GM23338 (cell line): Measurements from ENCODE around the gene CD93. TPM values are rescaled to one million over a fixed set of nuclear protein-coding genes. Genes with fewer than 3 reads are reported as not detected.
A peak's percentile ranks its signal among the peaks of the same experiment; 100 is the strongest.

Experiments used
- ATAC-seq: fragments of 200-7000 bp; cut with Tn5 transposase; 3 replicates; pipeline ENCODE4 v1.9.1; 2020
- DNase-seq: peaks from one replicate; pipeline ENCODE4 v3.0.0-alpha.2; 2015; ENCODE audit warnings: low spot score
- H2AFZ ChIP-seq: fragments of 200-600 bp; sonication (generic); 2 replicates; pipeline ENCODE4 v1.8.0; 2016; ENCODE audit warnings: antibody characterized with exemption, mild to moderate bottlenecking, moderate library complexity
- H3F3A ChIP-seq: fragments of 200-600 bp; sonication (generic); replicated peaks from 2 replicates; pipeline ENCODE4 v1.8.0; 2017; ENCODE audit warnings: antibody characterized with exemption, mixed run types, low read depth
- H3K27ac ChIP-seq: fragments of 200-600 bp; sonication (generic); 2 replicates; pipeline ENCODE4 v1.6.1; 2016; ENCODE audit warnings: low read depth
- H3K27me3 ChIP-seq: fragments of 200-600 bp; sonication (generic); 2 replicates; pipeline ENCODE4 v1.8.0; 2016; ENCODE audit warnings: mild to moderate bottlenecking, mixed run types, moderate library complexity; ENCODE audit not compliant: insufficient read depth
- H3K36me3 ChIP-seq: fragments of 200-600 bp; sonication (generic); 2 replicates; pipeline ENCODE4 v1.8.0; 2016; ENCODE audit warnings: mild to moderate bottlenecking; ENCODE audit not compliant: insufficient read depth
- H3K4me1 ChIP-seq: fragments of 200-600 bp; sonication (generic); 2 replicates; pipeline ENCODE4 v1.8.0; 2016; ENCODE audit warnings: mild to moderate bottlenecking, moderate library complexity; ENCODE audit not compliant: insufficient read depth
- H3K4me2 ChIP-seq: fragments of 200-600 bp; sonication (generic); 2 replicates; pipeline ENCODE4 v1.7.1; 2017; ENCODE audit warnings: mixed run types
- H3K4me3 ChIP-seq: fragments of 200-600 bp; sonication (generic); 2 replicates; pipeline ENCODE4 v1.6.1; 2016; ENCODE audit warnings: mixed run types
- H3K79me2 ChIP-seq: fragments of 200-600 bp; sonication (generic); replicated peaks from 2 replicates; pipeline ENCODE4 v1.8.0; 2017; ENCODE audit warnings: mild to moderate bottlenecking; ENCODE audit not compliant: insufficient read depth
- H3K9me2 ChIP-seq: fragments of 200-600 bp; sonication (generic); 2 replicates; pipeline ENCODE4 v1.8.0; 2017; ENCODE audit not compliant: insufficient read depth
- H4K20me1 ChIP-seq: fragments of 200-600 bp; sonication (generic); replicated peaks from 2 replicates; pipeline ENCODE4 v1.8.0; 2017; ENCODE audit warnings: mild to moderate bottlenecking; ENCODE audit not compliant: insufficient read depth
- H3K27ac Mint-ChIP-seq: 2 replicates; pipeline ENCODE4 v1.8.0; 2020; ENCODE audit warnings: inconsistent platforms, mild to moderate bottlenecking, moderate library complexity, mixed read lengths
- H3K27me3 Mint-ChIP-seq: 3 replicates; pipeline ENCODE4 v1.8.0; 2022; ENCODE audit warnings: low read depth, mild to moderate bottlenecking, moderate library complexity, mixed read lengths, inconsistent platforms; ENCODE audit not compliant: insufficient read depth, poor library complexity
- H3K36me3 Mint-ChIP-seq: 3 replicates; pipeline ENCODE4 v1.8.0; 2021; ENCODE audit warnings: low read depth, mild to moderate bottlenecking, inconsistent platforms, moderate library complexity, mixed read lengths
- H3K4me1 Mint-ChIP-seq: 3 replicates; pipeline ENCODE4 v1.8.0; 2020; ENCODE audit warnings: mild to moderate bottlenecking, inconsistent platforms, mixed read lengths
- H3K4me3 Mint-ChIP-seq: 3 replicates; pipeline ENCODE4 v1.8.0; 2021; ENCODE audit warnings: moderate library complexity, mild to moderate bottlenecking, inconsistent platforms, mixed read lengths
- H3K9me3 Mint-ChIP-seq: 3 replicates; pipeline ENCODE4 v1.8.0; 2020; ENCODE audit warnings: moderate library complexity, mild to moderate bottlenecking, inconsistent platforms, mixed read lengths
- CTCF ChIP-seq, 2 experiments: fragments of 200-600 bp in 1 of 2; sonication (generic) in 1 of 2; conservative IDR thresholded peaks; 2 replicates each; pipeline versions ENCODE4 v1.5.1 to v1.6.1; 2016 to 2017; ENCODE audit warnings: antibody characterized with exemption in 2 of 2, low read depth in 2 of 2, mild to moderate bottlenecking in 2 of 2, moderate library complexity in 1 of 2
- ETS1 ChIP-seq: IDR thresholded peaks from 2 replicates; pipeline ENCODE4 v1.6.1; 2016; ENCODE audit warnings: antibody characterized with exemption
- EZH2 ChIP-seq: fragments of 200-600 bp; sonication (generic); IDR thresholded peaks from one replicate; pipeline ENCODE4 v1.8.0; 2017; ENCODE audit warnings: antibody characterized with exemption, mild to moderate bottlenecking, low read depth; ENCODE audit not compliant: unreplicated experiment
- JUNB ChIP-seq: IDR thresholded peaks from one replicate; pipeline ENCODE4 v1.6.1; 2016; ENCODE audit warnings: antibody characterized with exemption; ENCODE audit not compliant: unreplicated experiment
- POLR2AphosphoS5 ChIP-seq: IDR thresholded peaks from 2 replicates; pipeline ENCODE4 v1.6.1; 2016; ENCODE audit warnings: antibody characterized with exemption, low read depth
- polyA plus RNA-seq: library from polyadenylated mRNA; unstranded; fragments of >200 nt; fragmentation: Nextera tagmentation; extraction: Ambion mirVana; gene quantifications from 2 replicates; pipeline ENCODE4 v1.2.1, GENCODE V29; 2016
- total RNA-seq: library from RNA; depleted of rRNA; stranded (reverse); fragments of >200 nt; shearing (Covaris generic); gene quantifications from 2 replicates; pipeline ENCODE4 v1.2.3, GENCODE V29; 2014
- TF ChIP-seq, protein P1 (sequence below): fragments of 250-450 bp; sonication (Bioruptor Pico); IDR thresholded peaks from 2 replicates; pipeline ENCODE4 v1.5.0; 2020; ENCODE audit warnings: mild to moderate bottlenecking, moderate library complexity

CD93 gene
- total and polyA plus RNA-seq, 2 experiments from 2014 or later, result 0.03 TPM; not detected in 1

DNA sequence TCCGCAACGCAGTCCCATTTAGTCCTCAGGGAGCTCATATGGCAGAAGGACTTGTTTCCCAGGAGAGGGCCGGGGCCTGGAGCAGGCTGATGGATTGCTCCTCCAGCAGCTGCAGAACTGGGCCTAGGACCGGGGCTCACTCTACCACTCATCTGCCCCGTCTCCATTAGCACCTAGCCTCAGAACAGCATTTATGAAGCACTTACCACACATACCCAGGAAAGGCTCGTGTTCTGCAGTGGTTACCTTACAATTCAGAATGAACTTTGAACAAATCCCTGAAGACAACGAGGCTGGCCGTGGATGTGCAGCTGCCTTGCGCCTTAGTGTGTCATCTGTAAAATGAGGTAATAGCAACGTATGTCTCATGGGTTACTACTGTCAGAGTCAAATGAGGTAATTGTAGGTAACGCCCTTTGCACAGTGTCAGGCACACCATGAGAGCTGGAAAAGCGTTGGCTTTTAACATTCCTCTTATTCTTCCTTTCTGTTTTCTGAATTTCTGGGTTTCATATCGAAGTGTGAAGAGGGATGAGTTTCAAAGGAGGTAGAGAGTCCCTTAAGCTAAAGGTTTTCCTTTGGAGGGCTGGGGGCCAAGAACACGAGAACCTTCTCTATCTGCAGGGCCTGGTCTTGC is 46.3 kb upstream of the CD93 start:
- no peak overlapping the region for H3K27ac Mint-ChIP-seq

DNA sequence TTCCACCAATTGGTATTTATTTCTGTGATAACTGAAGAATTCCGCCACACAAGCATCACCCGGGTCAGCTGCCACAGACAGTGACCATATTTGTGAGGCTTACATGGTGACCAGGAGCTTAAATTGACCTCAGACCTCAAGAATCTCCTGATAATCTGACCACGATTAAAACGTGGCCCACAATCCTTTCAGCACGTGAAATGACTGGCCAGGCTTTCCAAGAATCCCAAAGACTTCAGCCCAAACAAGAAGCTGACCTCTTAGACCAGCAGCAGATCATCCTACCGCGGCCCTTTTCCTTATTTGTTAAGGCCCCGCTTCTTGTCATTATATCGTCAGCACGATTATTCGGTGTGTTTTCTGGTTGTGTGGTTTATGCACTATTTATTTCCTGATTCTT is 45.6 kb upstream of the CD93 start:
- TF ChIP-seq ETS1 (no peak), POLR2AphosphoS5 (no peak), JUNB (no peak)
- TF ChIP-seq, protein P1, sequence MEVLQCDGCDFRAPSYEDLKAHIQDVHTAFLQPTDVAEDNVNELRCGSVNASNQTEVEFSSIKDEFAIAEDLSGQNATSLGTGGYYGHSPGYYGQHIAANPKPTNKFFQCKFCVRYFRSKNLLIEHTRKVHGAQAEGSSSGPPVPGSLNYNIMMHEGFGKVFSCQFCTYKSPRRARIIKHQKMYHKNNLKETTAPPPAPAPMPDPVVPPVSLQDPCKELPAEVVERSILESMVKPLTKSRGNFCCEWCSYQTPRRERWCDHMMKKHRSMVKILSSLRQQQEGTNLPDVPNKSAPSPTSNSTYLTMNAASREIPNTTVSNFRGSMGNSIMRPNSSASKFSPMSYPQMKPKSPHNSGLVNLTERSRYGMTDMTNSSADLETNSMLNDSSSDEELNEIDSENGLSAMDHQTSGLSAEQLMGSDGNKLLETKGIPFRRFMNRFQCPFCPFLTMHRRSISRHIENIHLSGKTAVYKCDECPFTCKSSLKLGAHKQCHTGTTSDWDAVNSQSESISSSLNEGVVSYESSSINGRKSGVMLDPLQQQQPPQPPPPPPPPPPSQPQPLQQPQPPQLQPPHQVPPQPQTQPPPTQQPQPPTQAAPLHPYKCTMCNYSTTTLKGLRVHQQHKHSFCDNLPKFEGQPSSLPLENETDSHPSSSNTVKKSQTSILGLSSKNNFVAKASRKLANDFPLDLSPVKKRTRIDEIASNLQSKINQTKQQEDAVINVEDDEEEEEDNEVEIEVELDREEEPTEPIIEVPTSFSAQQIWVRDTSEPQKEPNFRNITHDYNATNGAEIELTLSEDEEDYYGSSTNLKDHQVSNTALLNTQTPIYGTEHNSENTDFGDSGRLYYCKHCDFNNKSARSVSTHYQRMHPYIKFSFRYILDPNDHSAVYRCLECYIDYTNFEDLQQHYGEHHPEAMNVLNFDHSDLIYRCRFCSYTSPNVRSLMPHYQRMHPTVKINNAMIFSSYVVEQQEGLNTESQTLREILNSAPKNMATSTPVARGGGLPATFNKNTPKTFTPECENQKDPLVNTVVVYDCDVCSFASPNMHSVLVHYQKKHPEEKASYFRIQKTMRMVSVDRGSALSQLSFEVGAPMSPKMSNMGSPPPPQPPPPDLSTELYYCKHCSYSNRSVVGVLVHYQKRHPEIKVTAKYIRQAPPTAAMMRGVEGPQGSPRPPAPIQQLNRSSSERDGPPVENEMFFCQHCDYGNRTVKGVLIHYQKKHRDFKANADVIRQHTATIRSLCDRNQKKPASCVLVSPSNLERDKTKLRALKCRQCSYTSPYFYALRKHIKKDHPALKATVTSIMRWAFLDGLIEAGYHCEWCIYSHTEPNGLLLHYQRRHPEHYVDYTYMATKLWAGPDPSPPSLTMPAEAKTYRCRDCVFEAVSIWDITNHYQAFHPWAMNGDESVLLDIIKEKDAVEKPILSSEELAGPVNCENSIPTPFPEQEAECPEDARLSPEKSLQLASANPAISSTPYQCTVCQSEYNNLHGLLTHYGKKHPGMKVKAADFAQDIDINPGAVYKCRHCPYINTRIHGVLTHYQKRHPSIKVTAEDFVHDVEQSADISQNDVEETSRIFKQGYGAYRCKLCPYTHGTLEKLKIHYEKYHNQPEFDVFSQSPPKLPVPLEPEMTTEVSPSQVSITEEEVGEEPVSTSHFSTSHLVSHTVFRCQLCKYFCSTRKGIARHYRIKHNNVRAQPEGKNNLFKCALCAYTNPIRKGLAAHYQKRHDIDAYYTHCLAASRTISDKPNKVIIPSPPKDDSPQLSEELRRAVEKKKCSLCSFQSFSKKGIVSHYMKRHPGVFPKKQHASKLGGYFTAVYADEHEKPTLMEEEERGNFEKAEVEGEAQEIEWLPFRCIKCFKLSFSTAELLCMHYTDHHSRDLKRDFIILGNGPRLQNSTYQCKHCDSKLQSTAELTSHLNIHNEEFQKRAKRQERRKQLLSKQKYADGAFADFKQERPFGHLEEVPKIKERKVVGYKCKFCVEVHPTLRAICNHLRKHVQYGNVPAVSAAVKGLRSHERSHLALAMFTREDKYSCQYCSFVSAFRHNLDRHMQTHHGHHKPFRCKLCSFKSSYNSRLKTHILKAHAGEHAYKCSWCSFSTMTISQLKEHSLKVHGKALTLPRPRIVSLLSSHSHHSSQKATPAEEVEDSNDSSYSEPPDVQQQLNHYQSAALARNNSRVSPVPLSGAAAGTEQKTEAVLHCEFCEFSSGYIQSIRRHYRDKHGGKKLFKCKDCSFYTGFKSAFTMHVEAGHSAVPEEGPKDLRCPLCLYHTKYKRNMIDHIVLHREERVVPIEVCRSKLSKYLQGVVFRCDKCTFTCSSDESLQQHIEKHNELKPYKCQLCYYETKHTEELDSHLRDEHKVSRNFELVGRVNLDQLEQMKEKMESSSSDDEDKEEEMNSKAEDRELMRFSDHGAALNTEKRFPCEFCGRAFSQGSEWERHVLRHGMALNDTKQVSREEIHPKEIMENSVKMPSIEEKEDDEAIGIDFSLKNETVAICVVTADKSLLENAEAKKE (CRISPR knock-in tag), result no peak
- Histone ChIP-seq H4K20me1 (no peaks in the 10 kb centered on the region), H3K4me1 (no peaks in the 10 kb centered on the region), H3F3A (no peaks in the 10 kb centered on the region), H3K79me2 (no peaks in the 10 kb centered on the region), H3K27me3 (no peaks in the 10 kb centered on the region), H3K4me3 (no peak overlapping the region), H2AFZ (0 out of 2 replicates have a peak overlapping the region, but pooled peaks have one; percentile 23), H3K4me2 (no peak overlapping the region), H3K27ac (no peak overlapping the region), H3K36me3 (no peaks in the 10 kb centered on the region), H3K9me2 (no peaks in the 10 kb centered on the region)
- H3K27me3 Mint-ChIP-seq, result peaks cover 4% of the 10 kb centered on the region
- H3K9me3 Mint-ChIP-seq, result no peaks in the 10 kb centered on the region
- no peaks in the 10 kb centered on the region for H3K36me3 Mint-ChIP-seq
- no peak overlapping the region for H3K4me3 Mint-ChIP-seq
- ATAC-seq, result no peak
- no peak for DNase-seq
- no peak overlapping the region for H3K27ac Mint-ChIP-seq
- H3K4me1 Mint-ChIP-seq, result no peaks in the 10 kb centered on the region

More for the DNA sequence above, 46.3 kb upstream of the CD93 start:
- Histone ChIP-seq H2AFZ (no peak overlapping the region), H3K4me2 (no peak overlapping the region), H3K36me3 (no peaks in the 10 kb centered on the region), H3K79me2 (no peaks in the 10 kb centered on the region), H3K9me2 (no peaks in the 10 kb centered on the region), H3K27ac (no peak overlapping the region), H3K4me3 (no peak overlapping the region), H3K4me1 (no peaks in the 10 kb centered on the region), H3K27me3 (no peaks in the 10 kb centered on the region), H3F3A (no peaks in the 10 kb centered on the region), H4K20me1 (no peaks in the 10 kb centered on the region)
- ATAC-seq (no peak), DNase-seq (no peak)
- Mint-ChIP-seq H3K27me3 (peaks cover 4% of the 10 kb centered on the region), H3K36me3 (no peaks in the 10 kb centered on the region), H3K9me3 (no peaks in the 10 kb centered on the region), H3K4me3 (no peak overlapping the region), H3K4me1 (no peaks in the 10 kb centered on the region)
- TF ChIP-seq CTCF (conservative IDR thresholded peaks at IDR 0.05; ENCODE audit: low read depth in 2 of 2), result no peak
- no peak for TF ChIP-seq EZH2
